GM18858 (cell line): Measurements from ENCODE around the gene SPATA31E1.
"Not testable (repeated sequence)": the region's sequence is repeated elsewhere in the genome, so short reads cannot be mapped to it uniquely, and the experiment has no call there.

Experiments used
- ATAC-seq: cut with Tn5 transposase; IDR thresholded peaks from one replicate; pipeline ENCODE4 v1.9.1; 2021; ENCODE audit not compliant: unreplicated experiment

The SPATA31E1 gene

GRCh38 chr9:87884578-87885459, 2.1 kb downstream of the SPATA31E1 start:
- ATAC-seq: no peak

DNA sequence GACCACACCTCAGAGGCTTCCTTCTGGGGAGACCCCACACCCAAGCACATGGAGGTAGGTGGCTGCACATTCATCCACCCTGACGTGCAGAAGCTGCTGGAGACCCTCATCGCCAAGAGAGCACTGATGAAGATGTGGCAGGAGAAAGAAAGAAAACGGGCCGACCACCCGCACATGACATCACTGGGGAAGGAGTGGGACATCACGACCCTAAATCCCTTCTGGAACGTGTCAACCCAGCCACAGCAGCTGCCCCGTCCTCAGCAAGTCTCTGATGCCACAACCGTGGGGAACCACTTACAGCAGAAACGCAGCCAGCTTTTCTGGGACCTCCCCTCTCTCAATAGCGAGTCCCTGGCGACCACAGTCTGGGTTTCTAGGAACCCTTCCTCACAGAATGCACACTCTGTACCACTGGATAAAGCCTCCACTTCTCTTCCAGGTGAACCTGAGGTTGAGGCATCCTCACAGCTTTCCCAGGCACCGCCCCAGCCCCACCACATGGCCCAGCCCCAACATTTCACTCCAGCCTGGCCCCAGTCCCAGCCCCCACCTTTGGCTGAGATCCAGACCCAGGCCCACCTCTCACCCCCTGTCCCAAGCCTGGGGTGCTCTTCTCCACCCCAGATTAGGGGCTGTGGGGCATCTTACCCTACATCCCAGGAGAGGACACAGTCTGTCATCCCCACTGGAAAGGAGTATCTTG, 3.0 kb downstream of the SPATA31E1 start:
- ATAC-seq: no peak

GRCh38 chr9:87886210-87886932, 3.7 kb downstream of the SPATA31E1 start:
- ATAC-seq: no peak

DNA sequence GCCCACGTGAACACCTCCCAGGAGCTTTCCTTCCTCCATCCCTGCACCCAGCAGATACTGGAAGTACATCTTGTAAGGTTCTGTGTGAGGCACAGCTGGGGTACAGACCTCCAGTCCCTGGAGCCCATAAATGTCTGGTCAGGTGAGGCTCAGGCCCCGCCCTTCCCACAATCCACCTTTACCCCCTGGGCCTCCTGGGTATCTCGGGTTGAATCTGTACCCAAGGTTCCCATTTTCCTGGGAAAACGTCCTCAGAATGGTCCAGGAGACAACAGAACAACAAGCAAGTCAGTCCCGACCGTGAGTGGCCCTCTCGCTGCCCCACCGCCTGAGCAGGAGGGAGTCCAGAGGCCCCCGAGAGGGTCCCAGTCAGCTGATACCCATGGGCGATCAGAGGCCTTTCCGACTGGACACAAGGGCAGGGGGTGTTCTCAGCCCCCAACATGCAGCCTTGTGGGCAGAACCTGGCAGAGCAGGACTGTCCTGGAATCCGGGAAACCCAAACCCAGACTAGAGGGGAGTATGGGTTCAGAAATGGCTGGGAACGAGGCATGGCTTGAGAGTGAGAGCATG, 4.3 kb downstream of the SPATA31E1 start:
- no peak for ATAC-seq

- no peak for ATAC-seq
Observed at GRCh38 chr9:87887661-87888480, 5.2 kb downstream of the SPATA31E1 start.

GRCh38 chr9:87888501-87888900, 5.8 kb downstream of the SPATA31E1 start:
- no peak for ATAC-seq

- no peak for ATAC-seq
Observed at GRCh38 chr9:87889065-87889881, 6.6 kb downstream of the SPATA31E1 start.

DNA sequence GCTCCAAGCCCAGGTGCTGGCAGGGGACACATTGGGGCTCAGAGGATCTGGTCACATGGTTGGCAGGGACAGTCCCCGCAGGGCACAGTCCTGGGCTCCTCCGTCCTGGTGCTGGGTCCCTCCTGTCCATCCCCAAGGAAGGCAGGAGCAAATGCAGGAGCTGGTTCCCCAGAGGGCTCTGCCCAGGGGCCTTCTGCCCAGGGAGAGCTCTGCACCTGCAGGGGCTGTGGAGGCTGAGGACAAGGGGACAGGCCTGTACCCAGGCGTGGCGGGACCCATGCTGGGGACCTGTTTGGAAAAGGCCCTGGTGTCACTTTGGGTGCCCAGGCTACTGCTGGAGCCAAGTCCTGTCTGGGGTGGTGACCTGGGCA, 7.2 kb downstream of the SPATA31E1 start:
- no peak for ATAC-seq

DNA sequence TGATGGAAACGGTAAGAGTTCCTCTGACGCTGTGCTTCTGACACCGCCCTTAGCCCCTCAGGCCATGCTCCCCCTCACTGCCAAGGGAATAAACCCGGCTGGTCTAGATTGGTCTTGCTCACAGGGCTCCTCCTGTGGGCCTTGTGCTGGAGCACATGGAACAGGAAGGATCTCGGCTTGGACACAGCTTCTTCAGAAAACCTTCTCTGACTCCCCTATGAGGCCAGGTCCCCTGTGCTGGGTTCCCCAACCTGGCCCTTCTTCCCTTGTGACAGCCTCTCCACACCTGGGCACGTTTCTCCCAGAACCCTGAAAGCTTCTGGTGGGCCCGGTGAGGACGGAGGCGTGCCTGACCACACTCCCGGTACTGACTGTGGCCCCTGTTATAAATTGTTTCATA, 8.2 kb downstream of the SPATA31E1 start:
- no peak for ATAC-seq

DNA sequence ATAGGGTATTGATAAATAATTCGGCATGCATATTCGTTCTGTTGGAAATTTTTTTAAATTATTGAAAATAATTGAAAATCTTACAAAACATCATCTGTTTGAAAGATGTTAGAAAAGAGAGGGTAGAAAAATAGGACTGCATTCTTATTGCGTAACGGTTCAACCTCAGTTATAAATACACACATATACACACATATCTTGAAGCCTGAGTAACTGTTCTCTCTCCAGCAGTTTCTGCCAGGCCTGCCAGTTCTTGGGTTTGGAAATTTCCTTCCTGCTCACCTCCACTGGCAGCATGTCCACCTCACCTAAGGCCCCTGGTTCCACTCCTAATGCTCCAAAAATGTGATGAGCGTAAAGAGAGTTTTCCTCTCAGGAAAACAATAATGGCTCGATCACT, 9.1 kb downstream of the SPATA31E1 start:
- no peak for ATAC-seq

- no peak for ATAC-seq
Observed at GRCh38 chr9:87892956-87893355, 10.3 kb downstream of the SPATA31E1 start.

DNA sequence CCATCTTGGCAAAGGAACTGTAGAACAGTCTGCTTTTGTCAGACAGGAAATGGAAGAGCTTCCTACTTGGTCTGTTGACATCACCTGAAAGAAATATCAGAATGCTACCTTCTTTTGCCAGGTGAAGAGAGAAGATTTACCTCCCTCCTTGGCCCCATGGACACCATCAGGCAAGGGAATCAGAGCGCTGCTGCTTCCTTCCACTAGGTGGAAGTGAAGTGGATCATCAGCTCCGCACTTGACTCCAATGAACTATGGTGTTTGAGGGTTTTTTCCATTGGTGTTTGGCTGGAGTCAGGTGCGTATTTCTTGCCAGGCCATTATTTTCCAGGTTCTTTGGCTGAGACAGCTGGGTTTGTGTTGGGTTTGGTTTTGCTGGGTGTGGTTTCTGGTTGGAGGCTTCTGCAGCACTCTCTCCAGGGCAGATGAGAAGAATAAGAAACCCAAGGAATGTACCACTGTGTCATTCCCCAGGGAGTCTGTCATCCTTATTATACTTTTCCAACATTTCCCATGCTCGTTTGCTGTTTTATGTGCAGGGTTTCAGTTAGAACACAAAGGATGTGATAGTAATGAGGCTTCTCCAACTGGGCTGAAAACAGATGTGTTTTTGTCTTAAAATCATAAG, 12.4 kb downstream of the SPATA31E1 start:
- no peak for ATAC-seq

- no peak for ATAC-seq
Observed at GRCh38 chr9:87896891-87897290, 14.2 kb downstream of the SPATA31E1 start.

- no peak for ATAC-seq
Observed at GRCh38 chr9:87898151-87898550, 15.5 kb downstream of the SPATA31E1 start.

DNA sequence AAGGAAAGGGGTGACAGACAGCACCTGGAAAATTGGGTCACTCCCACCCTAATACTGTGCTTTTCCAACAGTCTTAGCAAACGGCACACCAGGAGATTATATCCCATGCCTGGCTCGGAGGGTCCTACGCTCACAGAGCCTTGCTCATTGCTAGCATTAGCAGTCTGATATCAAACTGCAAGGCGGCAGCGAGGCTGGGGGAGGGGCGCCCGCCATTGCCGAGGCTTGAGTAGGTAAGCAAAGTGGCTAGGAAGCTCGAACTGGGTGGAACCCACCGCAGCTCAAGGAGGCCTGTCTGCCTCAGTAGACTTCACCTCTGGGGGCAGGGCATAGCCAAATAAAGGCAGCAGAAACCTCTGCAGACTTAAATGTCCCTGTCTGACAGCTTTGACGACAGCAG, 19.7 kb downstream of the SPATA31E1 start:
- not testable (repeated sequence) for ATAC-seq

- no peak for ATAC-seq
Observed at GRCh38 chr9:87909310-87910041, 26.8 kb downstream of the SPATA31E1 start.

- no peak for ATAC-seq
Observed at GRCh38 chr9:87910821-87911220, 28.1 kb downstream of the SPATA31E1 start.

GRCh38 chr9:87917662-87918061, 35.0 kb downstream of the SPATA31E1 start, which contains the start of gene SPATA31C1:
Gene SPATA31C1 (plus strand): TSS chr9:87917962.
- ATAC-seq: not testable (repeated sequence)
